Stomach smooth muscle (tissue), 2 donors: ENCODE results near the gene GOLGA8B.
"Not testable (repeated sequence)": the region's sequence is repeated elsewhere in the genome, so short reads cannot be mapped to it uniquely, and the experiment has no call there.

Experiments
- H3K27ac ChIP-seq: one replicate; pipeline ENCODE4 v1.7.0; 2013; ENCODE audit warnings: mild to moderate bottlenecking, low read length, inconsistent platforms
- H3K27me3 ChIP-seq, 2 donors: one replicate each; pipeline ENCODE4 v1.7.0; 2013; ENCODE audit warnings: low read length in 2 of 2; ENCODE audit not compliant: insufficient read depth in 2 of 2, control insufficient read depth in 1 of 2
- H3K36me3 ChIP-seq, 2 donors: one replicate each; pipeline ENCODE4 v1.7.0; 2013; ENCODE audit warnings: low read length in 2 of 2; ENCODE audit not compliant: control insufficient read depth in 2 of 2, insufficient read depth in 2 of 2
- H3K4me1 ChIP-seq: one replicate; pipeline ENCODE4 v1.7.0; 2013; ENCODE audit warnings: low read length; ENCODE audit not compliant: control insufficient read depth, insufficient read depth
- H3K4me3 ChIP-seq, 2 donors: one replicate each; pipeline ENCODE4 v1.7.0; 2013; ENCODE audit warnings: low read length in 2 of 2
- H3K9ac ChIP-seq, 2 donors: one replicate each; pipeline ENCODE4 v1.7.0; 2013; ENCODE audit warnings: low read length in 2 of 2, mild to moderate bottlenecking in 1 of 2
- H3K9me3 ChIP-seq, 2 donors: one replicate each; pipeline ENCODE4 v1.7.0; 2013; ENCODE audit warnings: low read length in 2 of 2; ENCODE audit not compliant: control insufficient read depth in 2 of 2
- donor health status: healthy.
- donor health status: Pancreatic carcinoma.

Gene GOLGA8B

GRCh38 chr15:34580251-34581042 is 3.0 kb downstream of the GOLGA8B start:
- not testable (repeated sequence) for H3K36me3 ChIP-seq, H3K9ac ChIP-seq, H3K9me3 ChIP-seq, H3K27me3 ChIP-seq, H3K4me3 ChIP-seq, H3K27ac ChIP-seq
- H3K4me1 ChIP-seq: peaks cover 21% of the 10 kb centered on the region

- Histone ChIP-seq H3K9ac (no peak overlapping the region), H3K36me3 (no peaks in the 10 kb centered on the region), H3K27me3 (no peaks in the 10 kb centered on the region), H3K9me3 (no peaks in the 10 kb centered on the region), H3K27ac (no peak overlapping the region), H3K4me3 (no peak overlapping the region), H3K4me1 (peaks cover 15% of the 10 kb centered on the region)
Observed at GRCh38 chr15:34578283-34578674, 5.2 kb downstream of the GOLGA8B start.

GRCh38 chr15:34577658-34578282 is 5.7 kb downstream of the GOLGA8B start:
- not testable (repeated sequence) for H3K4me3 ChIP-seq, H3K36me3 ChIP-seq, H3K9ac ChIP-seq, H3K9me3 ChIP-seq, H3K27ac ChIP-seq, H3K27me3 ChIP-seq
- H3K4me1 ChIP-seq: peaks cover 13% of the 10 kb centered on the region

GRCh38 chr15:34575035-34575434 is 8.4 kb downstream of the GOLGA8B start:
- not testable (repeated sequence) for H3K27ac ChIP-seq, H3K9me3 ChIP-seq, H3K4me1 ChIP-seq, H3K36me3 ChIP-seq, H3K4me3 ChIP-seq, H3K27me3 ChIP-seq, H3K9ac ChIP-seq

GRCh38 chr15:34572921-34573320 is 10.5 kb downstream of the GOLGA8B start:
- not testable (repeated sequence) for H3K4me1 ChIP-seq, H3K9me3 ChIP-seq, H3K36me3 ChIP-seq, H3K27me3 ChIP-seq, H3K4me3 ChIP-seq, H3K9ac ChIP-seq, H3K27ac ChIP-seq

GRCh38 chr15:34572019-34572641 is 11.3 kb downstream of the GOLGA8B start:
- not testable (repeated sequence) for H3K4me3 ChIP-seq, H3K27ac ChIP-seq, H3K4me1 ChIP-seq, H3K27me3 ChIP-seq, H3K36me3 ChIP-seq, H3K9ac ChIP-seq, H3K9me3 ChIP-seq

- not testable (repeated sequence) for H3K27ac ChIP-seq, H3K9ac ChIP-seq, H3K36me3 ChIP-seq, H3K9me3 ChIP-seq, H3K4me3 ChIP-seq, H3K4me1 ChIP-seq, H3K27me3 ChIP-seq
Observed at GRCh38 chr15:34569670-34570396, 13.6 kb downstream of the GOLGA8B start.

GRCh38 chr15:34567174-34567573 is 16.3 kb downstream of the GOLGA8B start:
- not testable (repeated sequence) for H3K4me1 ChIP-seq, H3K27me3 ChIP-seq, H3K9ac ChIP-seq, H3K27ac ChIP-seq, H3K9me3 ChIP-seq, H3K4me3 ChIP-seq, H3K36me3 ChIP-seq

GRCh38 chr15:34564711-34565110 is 18.7 kb downstream of the GOLGA8B start:
- not testable (repeated sequence) for H3K27me3 ChIP-seq, H3K4me3 ChIP-seq, H3K36me3 ChIP-seq, H3K27ac ChIP-seq, H3K9me3 ChIP-seq, H3K9ac ChIP-seq, H3K4me1 ChIP-seq

- H3K36me3 ChIP-seq, H3K9ac ChIP-seq, H3K27ac ChIP-seq, H3K4me3 ChIP-seq, H3K27me3 ChIP-seq, H3K4me1 ChIP-seq, H3K9me3 ChIP-seq: not testable (repeated sequence)
Observed at GRCh38 chr15:34560814-34561213, 22.6 kb downstream of the GOLGA8B start.
